ENCODE measurements around the gene CCDC88C.

Gene CCDC88C

GRCh38 chr14:91324606-91325575, 92.7 kb downstream of the CCDC88C start:
- no peak for TF ChIP-seq CTCF (conservative IDR thresholded peaks at IDR 0.05; ENCODE audit: control insufficient read depth, insufficient read depth, low read depth, low read length)
- no peak for DNase-seq (ENCODE audit: low read depth)
- no peak overlapping the region for H3K4me3 ChIP-seq (ENCODE audit: control insufficient read depth, low read depth, low read length)

GRCh38 chr14:91323671-91324605, 93.7 kb downstream of the CCDC88C start:
- H3K4me3 ChIP-seq (ENCODE audit: control insufficient read depth, low read depth, low read length) = peak overlapping the region; percentile 26
- TF ChIP-seq CTCF (conservative IDR thresholded peaks at IDR 0.05; ENCODE audit: control insufficient read depth, insufficient read depth, low read depth, low read length) = peak; percentile 92
- peak; percentile 59 for DNase-seq (ENCODE audit: low read depth)

GRCh38 chr14:91323031-91323430, 94.6 kb downstream of the CCDC88C start:
- no peak for TF ChIP-seq CTCF (conservative IDR thresholded peaks at IDR 0.05; ENCODE audit: control insufficient read depth, insufficient read depth, low read depth, low read length)
- H3K4me3 ChIP-seq (ENCODE audit: control insufficient read depth, low read depth, low read length) = no peak overlapping the region
- no peak for DNase-seq (ENCODE audit: low read depth)

GRCh38 chr14:91322623-91323022, 95.0 kb downstream of the CCDC88C start:
- TF ChIP-seq CTCF (conservative IDR thresholded peaks at IDR 0.05; ENCODE audit: control insufficient read depth, insufficient read depth, low read depth, low read length) = no peak
- H3K4me3 ChIP-seq (ENCODE audit: control insufficient read depth, low read depth, low read length) = no peak overlapping the region
- DNase-seq (ENCODE audit: low read depth) = no peak

- H3K4me3 ChIP-seq (ENCODE audit: control insufficient read depth, low read depth, low read length) = no peak overlapping the region
- no peak for TF ChIP-seq CTCF (conservative IDR thresholded peaks at IDR 0.05; ENCODE audit: control insufficient read depth, insufficient read depth, low read depth, low read length)
- DNase-seq (ENCODE audit: low read depth) = no peak
These were observed 96.5 kb downstream of the CCDC88C start for GRCh38 chr14:91321131-91321530.

GRCh38 chr14:91320266-91320665, 97.4 kb downstream of the CCDC88C start:
- DNase-seq (ENCODE audit: low read depth) = no peak
- H3K4me3 ChIP-seq (ENCODE audit: control insufficient read depth, low read depth, low read length) = no peak overlapping the region
- no peak for TF ChIP-seq CTCF (conservative IDR thresholded peaks at IDR 0.05; ENCODE audit: control insufficient read depth, insufficient read depth, low read depth, low read length)
